HG03045 (cell line): ENCODE data around the gene ESRP2.

ENCODE experiments used
- ATAC-seq: cut with Tn5 transposase; IDR thresholded peaks from one replicate; pipeline ENCODE4 v1.9.1; 2021; ENCODE audit warnings: mild to moderate bottlenecking, moderate library complexity; ENCODE audit not compliant: unreplicated experiment

ESRP2 gene

DNA sequence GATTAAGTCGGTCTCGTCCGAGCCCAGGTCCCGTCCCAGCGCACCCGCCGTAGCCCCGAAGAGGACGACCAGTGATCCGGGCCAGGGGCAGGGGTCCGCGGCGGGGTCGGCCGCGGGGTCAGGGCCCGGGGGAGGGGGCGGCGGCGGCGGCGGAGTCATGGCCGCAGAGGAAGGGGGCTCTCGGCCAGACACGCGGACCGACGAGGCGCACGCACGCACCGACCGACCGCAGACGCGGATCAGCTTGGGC, at the start of gene ESRP2:
Gene ESRP2, minus strand, starts transcription at position 241 of the 250 bp plus-strand sequence. Its CDS starts 82 bp downstream, at position 159.
- no peak for ATAC-seq

DNA sequence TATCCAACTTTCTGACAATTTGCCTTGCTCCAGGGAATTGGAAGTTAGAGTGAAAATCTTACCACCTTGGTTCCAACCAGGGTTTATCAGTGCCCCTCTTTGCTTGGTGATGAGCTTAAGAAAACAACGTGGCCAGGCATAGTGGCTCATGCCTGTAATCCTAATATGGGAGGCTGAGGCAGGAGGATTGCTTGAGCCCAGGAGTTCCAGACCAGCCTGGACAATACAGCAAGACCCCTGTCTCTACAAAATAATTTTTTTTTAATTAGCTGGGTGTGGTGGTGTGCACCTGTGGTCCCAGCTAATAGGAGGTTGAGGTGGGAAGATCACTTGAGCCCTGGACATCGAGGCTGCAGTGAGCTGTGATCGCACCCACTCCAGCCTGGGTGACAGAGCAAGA, 49.8 kb upstream of the ESRP2 start:
- no peak for ATAC-seq

DNA sequence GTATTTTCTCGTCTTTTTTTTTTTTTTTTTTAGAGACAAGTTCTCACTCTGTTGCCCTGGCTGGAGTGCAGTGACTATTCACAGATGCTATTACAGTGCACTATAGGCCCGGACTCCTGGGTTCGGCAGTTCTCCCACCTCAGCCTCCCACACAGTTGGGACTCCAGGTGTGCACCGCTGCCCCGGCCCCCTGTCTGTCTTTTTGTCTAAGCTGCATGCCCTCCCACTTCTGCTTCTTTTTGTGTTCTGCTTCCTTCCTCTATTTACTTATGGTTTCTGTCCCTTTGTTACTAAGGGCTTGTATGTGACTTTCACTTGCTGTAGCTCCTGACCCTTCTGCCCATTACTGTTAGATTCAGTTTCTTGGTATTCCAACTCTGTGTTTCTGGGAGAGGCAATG, 48.9 kb upstream of the ESRP2 start:
- no peak for ATAC-seq

DNA sequence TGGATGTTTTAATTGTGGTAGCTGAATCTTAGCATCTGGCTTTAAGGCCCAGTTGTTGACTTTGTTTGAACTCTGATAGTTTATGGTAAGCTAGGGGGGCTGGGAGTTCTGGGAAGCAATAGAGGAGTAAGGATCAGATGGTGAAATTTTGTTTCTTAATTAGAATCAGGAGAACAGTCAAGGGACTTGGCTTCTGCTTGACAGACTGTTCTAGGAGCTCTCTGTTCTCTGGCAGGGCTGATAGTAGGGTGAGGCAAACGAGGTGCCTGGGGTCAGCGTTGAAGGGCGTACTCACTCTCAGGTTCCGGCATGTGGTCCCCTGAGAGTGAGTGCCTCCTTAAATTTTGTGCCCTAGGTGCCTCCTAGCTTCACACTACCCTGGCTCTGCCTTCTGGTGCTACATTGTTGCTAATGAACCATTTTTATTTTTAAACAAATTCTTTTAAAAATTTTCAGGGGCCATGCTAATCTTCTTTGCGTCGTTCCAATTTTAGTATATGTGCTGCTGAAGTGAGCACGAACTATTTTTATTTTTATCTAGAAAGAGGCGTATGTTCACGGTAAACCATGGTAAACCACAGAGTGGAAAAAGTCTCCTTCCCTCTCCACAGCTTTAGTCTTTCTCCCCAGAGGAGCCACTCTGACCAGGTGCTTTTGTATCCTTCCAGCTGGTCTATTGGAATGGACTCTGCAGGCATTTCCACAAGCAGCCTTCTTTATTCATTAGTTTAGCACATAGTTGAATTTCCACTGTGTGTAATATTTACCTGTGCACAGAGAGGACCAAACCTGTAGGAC, 48.1 kb upstream of the ESRP2 start:
- peak; percentile 47 for ATAC-seq

DNA sequence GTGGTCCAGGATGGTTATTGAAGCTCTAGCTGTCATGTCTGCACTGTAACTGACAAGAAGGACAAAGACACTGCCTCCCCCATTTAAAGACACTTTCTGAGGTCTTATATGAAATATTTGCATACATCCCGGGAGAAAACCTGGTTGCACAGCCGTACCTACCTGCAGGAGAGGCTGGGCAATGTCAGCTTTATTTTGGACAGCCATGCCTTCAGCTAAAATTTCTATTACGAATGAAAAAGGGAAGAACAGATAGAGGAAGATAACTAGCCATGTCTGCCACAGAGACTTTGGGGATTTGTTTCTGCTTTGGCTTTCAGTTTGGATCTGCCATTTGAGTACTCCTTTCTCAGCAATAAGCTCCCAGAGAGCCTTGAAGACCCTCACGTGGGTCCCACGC, 47.4 kb upstream of the ESRP2 start:
- no peak for ATAC-seq

DNA sequence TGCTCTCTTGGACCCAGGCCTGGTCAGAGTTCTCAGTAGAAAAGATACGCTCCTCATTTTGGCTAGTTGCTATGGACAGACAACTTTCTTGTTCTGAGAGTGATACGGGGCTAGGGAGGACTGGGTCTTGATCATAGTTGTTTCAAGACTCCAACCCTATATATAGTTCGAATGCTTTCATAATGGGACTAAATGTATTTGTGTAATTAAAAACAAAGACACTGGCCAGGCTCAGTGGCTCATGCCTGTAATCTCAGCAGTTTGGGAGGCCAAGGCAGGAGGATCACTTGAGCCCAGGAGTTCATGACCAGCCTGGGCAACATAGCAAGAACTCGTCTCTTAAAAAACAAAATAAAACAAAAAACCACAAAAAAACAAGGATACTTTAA, 46.1 kb upstream of the ESRP2 start:
- ATAC-seq = no peak

DNA sequence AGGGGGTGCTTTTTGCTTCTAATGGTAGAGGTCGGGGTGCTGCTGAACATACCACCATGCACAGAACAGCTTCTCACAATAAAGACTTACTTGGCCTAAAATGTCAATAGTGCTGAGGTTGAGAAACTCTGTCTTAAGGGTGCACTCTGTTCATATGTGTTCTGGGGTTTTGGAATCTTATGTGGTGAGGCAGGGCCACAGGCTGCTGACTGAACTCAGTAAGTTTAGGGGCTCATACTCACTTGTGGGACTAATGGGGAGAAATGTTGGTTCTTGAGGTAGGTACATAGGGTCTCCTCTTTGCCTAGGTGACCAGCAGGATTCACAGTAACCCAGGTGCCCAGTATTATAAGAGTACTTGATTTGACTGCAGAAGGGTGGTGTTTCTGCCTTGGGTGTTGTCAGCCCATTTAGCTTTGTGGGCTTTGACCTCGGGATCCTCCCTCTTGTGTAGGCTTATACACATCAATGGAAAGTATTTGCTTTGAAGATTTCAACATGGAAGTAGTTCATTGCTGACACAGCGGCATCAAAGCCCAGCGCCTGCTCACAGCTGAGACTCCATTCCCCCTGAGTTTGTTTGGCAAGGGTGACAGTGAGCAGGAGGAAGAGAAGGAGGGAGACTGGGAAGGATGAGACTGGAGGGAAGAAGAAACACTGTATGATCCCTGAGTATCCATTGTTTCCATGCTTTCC, 45.6 kb upstream of the ESRP2 start:
- ATAC-seq = no peak

DNA sequence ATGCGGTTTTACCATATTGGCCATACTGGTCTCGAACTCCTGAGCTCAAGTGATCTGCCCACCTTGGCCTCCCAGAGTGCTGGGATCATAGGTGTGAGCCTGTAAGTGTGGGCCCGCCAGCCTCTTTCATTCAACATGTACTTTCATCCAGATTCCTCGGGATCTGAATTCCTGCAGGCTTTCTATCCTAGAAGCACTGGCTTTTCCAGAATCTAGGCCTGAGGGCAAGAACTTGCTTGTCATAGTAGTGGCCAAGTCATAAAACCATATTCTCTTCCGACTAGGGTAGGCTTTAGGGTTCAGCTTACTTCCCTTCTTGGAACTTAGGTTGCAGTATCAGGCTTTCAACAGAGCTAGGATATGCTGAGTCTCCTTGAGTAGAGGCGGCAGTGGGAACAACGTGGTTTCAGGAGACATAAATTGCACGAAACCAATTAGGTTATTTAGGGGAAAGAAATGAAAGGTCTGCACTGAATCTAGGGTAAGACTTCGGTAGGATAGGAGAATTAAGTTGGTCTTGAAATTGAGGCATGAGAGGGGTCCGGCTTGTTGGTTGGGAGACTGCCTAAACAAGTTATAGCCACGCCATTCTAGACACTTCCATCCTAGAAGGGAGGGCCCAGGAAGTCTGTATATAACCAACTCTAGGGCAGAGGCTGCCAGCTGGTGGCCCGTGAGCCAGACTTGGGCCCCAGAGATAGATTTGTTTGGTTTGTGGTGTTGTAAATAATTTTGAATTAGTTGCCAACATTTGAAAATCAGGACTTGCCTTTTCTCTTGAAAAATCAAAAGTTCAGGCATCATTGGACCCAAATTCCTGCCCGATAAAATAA, 44.0 kb upstream of the ESRP2 start:
- no peak for ATAC-seq

DNA sequence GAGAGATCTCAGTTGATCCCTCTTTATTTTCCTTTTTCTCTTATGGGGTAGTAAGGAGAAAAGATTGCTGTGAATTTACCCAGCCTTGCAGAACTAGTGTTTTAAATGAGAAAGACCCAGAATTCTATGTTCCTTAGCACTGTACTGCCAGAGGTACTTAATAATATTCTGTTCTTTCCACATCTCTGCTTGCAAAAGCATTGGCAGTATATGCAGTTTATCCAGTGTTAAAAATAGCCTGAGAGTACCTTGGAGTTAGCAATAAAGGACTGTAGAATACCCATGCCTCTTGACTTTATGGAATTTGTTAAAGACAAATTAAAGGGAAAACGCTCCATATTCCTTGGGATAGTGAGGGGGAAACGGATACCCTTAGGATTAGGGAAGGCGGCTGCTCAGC, 40.3 kb upstream of the ESRP2 start:
- no peak for ATAC-seq

DNA sequence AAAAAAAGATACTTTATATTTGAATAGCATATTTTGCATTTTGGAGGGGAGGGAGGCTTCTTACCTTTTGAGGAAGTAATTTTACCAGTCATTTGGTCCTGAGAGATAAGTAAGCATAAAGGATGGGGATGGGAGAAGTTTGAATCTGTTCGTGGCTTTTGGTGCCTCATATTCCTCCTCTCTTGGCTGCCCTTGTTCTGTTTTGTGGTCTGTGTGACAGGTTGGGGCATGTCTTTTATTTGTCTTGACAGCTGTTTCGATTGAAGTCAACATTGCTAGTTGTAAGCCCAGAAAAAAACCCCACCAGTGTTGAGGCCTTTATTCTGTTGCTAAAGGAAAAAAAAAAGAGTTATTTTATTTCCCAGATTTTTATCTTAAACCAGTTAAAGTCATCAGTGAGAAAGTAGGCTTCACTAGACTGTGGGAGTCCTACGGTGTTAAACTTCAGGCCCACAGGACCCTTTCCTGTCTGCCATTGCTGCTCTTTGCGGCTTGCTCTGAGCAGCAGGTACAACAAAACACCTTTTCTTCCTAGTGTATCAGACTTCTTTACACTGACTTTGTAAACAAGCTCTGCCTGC, 39.8 kb upstream of the ESRP2 start:
- ATAC-seq = peak; percentile 69

DNA sequence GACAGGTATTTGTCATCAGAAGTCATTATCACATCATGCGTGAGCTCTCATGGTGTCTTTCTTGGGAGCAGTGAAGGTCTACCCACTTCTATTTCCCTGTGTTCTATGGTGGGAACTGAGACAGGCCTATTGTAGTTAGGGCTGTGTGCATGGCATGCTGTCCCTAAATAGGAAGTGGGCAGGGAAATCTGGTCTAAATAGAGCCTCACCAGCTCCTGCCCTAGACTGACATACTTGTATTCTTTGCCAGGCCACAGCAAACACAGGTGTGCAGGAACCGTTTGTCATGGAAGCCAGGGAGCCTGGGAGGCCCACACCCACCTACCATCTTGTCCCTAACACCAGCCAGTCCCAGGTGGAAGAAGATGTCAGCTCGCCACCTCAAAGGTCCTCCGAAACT, 38.5 kb upstream of the ESRP2 start:
- ATAC-seq = no peak

DNA sequence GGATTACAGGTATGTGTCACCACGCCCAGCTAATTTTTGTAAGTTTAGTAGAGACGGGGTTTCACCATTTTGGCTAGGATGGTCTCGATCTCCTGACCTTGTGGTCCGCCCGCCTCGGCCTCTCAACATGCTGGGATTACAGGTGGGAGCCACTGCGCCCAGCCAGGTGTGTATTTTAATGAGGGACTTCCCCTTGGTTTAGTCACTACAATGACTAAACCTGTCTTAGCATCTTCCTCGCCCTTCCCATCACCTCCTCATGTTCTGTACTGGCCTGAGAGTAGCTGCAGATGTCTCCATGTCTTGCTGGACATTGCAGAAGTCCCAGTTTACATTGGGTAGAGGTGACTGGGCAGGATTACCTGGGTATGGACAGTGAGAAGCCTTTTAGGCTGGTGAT, 38.0 kb upstream of the ESRP2 start:
- ATAC-seq = no peak

DNA sequence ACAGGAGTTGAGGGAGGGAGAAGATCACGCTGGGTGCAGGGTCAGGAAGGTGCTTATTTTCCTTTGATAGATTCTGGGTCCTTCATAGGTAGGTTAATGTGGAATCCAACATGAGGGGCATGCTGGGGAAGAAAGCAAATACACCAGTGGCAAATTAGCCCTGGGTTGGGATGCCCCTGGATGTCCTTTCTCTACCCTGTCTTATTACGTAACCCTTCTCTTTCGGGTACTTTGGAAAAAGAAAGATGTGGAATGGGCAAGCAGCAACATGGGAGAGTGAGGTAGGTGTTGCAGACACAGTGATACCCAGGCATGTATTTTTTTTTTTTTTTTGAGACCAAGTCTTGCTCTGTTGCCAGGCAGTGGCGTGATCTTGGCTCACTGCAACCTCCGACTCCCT, 37.5 kb upstream of the ESRP2 start:
- no peak for ATAC-seq

DNA sequence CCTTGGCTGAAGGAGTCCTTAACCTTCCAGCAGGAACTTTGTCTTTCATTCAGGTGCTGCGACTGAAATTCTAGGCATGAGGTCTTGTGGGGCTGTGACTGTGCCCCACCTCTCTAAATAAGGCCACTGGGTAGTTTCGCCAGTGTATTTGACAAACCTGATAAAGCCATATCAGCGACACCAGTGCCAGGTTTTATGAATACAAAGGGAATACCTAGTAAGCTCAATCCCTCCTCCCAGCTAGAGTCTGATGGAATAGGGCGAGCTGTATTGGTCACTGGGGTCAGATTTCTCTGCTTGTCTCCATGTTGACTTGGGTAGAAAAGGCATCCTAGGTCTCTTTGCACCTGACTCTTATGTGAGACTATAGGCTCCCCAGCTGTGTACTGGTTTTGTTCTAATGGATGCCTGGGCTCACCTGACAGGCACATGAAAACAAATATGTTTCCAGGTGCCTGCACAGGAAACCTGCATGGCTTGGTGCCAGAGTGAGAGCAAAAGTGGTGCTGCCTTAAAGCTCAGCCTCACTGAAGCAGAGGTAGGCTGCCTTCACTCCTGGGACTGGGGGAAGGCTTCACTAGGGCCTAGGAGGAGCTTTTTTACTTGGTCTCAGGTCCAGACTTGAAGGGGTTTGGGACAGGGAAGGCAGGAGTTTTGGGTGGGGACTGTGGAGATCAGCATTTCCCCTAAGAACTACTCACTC, 36.7 kb upstream of the ESRP2 start:
- ATAC-seq = no peak

DNA sequence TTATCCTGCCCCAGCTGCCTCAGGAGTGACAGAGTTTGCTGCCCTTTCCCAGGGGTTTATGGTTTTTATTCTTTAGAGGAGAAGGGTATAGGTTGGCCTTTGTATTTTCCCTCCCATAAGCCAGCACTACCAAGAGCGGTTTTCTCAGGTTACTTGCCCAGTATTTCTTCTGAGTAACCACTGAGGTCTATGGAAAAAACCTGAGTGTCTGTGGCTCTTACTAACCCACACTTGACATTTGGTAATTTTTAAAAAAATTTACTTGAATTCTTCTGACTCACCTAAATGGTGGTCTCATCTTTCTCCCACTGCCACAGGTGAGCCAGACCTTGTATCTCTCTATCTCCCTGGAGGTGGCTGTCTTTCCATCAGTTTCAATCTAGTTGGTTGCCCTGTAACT, 34.4 kb upstream of the ESRP2 start:
- ATAC-seq = no peak

DNA sequence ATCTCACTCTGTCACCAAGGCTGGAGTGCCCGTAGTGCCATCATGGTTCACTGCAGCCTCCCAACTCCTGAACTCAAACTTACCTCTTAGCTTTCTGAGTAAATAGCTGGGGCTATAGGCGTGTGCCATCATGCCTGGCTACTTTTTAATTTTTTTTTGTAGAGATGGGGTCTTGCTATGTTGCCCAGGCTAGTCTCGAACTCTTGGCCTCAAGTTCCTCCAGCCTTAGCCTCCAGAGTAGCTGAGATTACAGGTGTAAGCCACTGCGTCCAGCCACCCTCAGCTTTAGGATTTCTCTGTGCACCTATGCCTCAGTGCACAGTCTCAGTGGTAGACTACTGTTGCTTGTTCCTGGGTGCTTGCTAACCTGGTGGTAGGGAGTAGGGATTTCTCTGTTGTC, 33.9 kb upstream of the ESRP2 start:
- ATAC-seq = no peak

DNA sequence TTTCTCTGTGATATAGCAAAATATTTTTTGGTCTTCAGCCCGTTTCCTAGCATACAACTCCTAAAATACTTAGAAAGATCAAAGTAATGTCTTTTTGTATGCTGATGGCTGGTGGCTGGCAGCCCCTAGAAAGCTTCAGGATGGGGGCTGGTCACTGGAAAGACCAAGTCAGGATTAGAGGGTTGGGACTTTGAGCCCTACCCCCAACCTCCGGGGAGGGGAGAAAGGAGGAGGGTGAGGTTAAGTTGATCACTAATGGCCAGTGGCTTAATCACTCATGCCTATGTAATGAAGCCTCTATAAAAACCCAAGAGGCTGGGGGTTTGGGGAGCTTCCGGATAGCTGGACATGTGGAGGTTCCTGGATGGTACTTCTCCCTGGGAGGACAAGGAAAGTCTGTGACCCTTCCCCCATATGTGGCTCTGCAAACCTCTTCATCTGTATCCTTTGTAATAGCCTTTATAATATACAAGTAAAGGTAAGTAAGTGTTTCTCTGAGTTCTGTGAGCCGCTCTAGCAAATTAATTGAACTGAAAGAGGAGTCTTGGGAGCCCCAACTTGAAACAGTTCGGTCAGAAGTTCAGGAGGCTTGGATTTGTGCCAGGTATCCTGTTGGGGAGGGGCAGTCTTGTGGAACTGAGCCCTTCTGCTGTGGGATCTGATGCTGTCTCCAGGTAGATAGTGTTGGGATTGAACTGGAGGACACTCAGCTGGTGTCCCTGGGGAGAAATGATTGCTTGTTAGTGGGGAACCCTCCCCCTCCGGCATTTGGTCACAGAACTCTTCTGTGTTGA, 31.9 kb upstream of the ESRP2 start:
- ATAC-seq = no peak

DNA sequence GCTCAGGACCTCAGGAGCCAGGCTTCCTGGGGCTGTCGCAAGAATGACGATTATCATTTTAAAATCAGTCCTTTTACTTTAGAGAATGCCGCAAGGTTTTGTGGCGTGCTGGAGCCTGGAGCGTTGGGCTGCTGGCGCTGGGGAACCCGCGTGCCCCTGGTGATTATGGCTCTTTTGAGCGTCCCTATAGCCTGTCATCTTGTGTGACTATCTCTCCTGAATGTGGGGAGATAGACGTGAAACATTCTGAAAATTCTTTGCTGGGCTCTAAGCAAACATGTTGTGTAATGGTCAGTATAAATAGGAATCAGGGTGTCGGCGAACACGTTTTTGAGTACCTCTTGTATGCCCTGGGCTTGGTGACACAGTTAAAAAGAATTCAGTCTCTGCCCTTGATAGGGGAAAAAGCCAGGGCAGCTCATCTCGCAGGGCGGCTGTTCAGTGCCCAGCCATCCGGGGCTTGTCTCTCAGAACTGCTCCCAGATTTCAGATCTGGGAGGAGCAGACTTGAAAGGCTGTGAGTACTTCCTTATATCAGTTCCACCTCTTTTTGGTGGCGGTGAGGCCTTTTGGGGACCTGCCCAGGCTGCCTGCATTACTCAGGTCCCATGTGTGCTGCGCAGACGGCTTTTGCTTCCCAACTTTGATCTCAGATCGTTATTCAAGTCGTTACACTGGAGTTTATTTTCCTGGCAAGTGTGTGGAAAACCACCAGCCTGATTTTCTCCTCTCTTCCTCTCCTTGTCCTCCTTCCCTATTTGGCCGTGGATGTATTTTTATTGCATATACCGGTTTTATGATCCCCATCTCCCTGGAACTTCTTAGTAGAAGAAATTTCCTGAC, 29.4 kb upstream of the ESRP2 start:
- no peak for ATAC-seq
